WTC11 (cell line): ENCODE data around the gene PSD2. TPM values are rescaled to one million over a fixed set of nuclear protein-coding genes. Genes with fewer than 3 reads are reported as not detected.

Source experiments
- ATAC-seq: fragments of 200-7000 bp; cut with Tn5 transposase; 2 replicates; pipeline ENCODE4 v1.10.0; 2021; ENCODE audit warnings: mild to moderate bottlenecking, moderate library complexity
- CTCF ChIA-PET: fragments of 300-600 bp; sonication (Branson Sonifier 250); formaldehyde crosslinking; loops from one replicate; lab custom pipeline; 2021; ENCODE audit warnings: antibody characterized with exemption; lab: Charles Lee
- POLR2A ChIA-PET: fragments of 350-600 bp; sonication (Branson Sonifier 250); formaldehyde crosslinking; loops from one replicate; lab custom pipeline; 2021; ENCODE audit warnings: antibody characterized with exemption; lab: Charles Lee
- DNase-seq: peaks from one replicate; pipeline ENCODE4 v3.0.0; 2021; ENCODE audit warnings: low spot score
- H3K27ac Mint-ChIP-seq: 2 replicates; pipeline ENCODE4 v1.8.0; 2021; ENCODE audit warnings: mixed read lengths
- H3K27me3 Mint-ChIP-seq: 2 replicates; pipeline ENCODE4 v1.8.0; 2021; ENCODE audit warnings: low read depth, mild to moderate bottlenecking, moderate library complexity, mixed read lengths
- H3K36me3 Mint-ChIP-seq: 2 replicates; pipeline ENCODE4 v1.8.0; 2021; ENCODE audit warnings: mixed read lengths
- H3K4me1 Mint-ChIP-seq: 2 replicates; pipeline ENCODE4 v1.8.0; 2022; ENCODE audit warnings: mixed read lengths
- H3K4me3 Mint-ChIP-seq: 2 replicates; pipeline ENCODE4 v1.8.0; 2021; ENCODE audit warnings: mild to moderate bottlenecking, moderate library complexity, mixed read lengths
- H3K9me3 Mint-ChIP-seq: 2 replicates; pipeline ENCODE4 v1.8.0; 2021; ENCODE audit warnings: mixed read lengths
- AFF4 ChIP-seq: sonication (generic); formaldehyde crosslinking; IDR thresholded peaks from 2 replicates; pipeline ENCODE4 v1.8.1; 2023; ENCODE audit warnings: mild to moderate bottlenecking, missing genetic modification reagents, borderline replicate concordance
- CDX4 ChIP-seq: fragments of 250-450 bp; sonication (Bioruptor Pico); IDR thresholded peaks from 2 replicates; pipeline ENCODE4 v1.9.0; 2021; ENCODE audit warnings: moderate library complexity, mild to moderate bottlenecking, inconsistent platforms, borderline replicate concordance
- CREB1 ChIP-seq: sonication (generic); formaldehyde crosslinking; IDR thresholded peaks from 2 replicates; pipeline ENCODE4 v1.8.0; 2023; ENCODE audit warnings: mild to moderate bottlenecking, missing genetic modification reagents
- E2F1 ChIP-seq: sonication (generic); formaldehyde crosslinking; IDR thresholded peaks from 2 replicates; pipeline ENCODE4 v1.8.0; 2022; ENCODE audit warnings: mild to moderate bottlenecking, missing genetic modification reagents
- EMX1 ChIP-seq: fragments of 250-450 bp; sonication (Bioruptor Pico); IDR thresholded peaks from 2 replicates; pipeline ENCODE4 v1.8.0; 2021; ENCODE audit warnings: mild to moderate bottlenecking
- ESRRA ChIP-seq: sonication (generic); formaldehyde crosslinking; IDR thresholded peaks from 2 replicates; pipeline ENCODE4 v1.8.1; 2022; ENCODE audit warnings: mild to moderate bottlenecking, missing genetic modification reagents, borderline replicate concordance
- FOXJ3 ChIP-seq: sonication (generic); formaldehyde crosslinking; IDR thresholded peaks from 2 replicates; pipeline ENCODE4 v1.9.0; 2021; ENCODE audit warnings: missing genetic modification reagents, mild to moderate bottlenecking, borderline replicate concordance
- HMGA2 ChIP-seq: fragments of 250-450 bp; sonication (Bioruptor Pico); IDR thresholded peaks from 2 replicates; pipeline ENCODE4 v1.4.0; 2021; ENCODE audit warnings: mild to moderate bottlenecking, moderate library complexity
- JAZF1 ChIP-seq: fragments of 250-450 bp; sonication (Bioruptor Pico); IDR thresholded peaks from 2 replicates; pipeline ENCODE4 v1.9.0; 2021; ENCODE audit warnings: moderate library complexity, mild to moderate bottlenecking, inconsistent platforms
- JUN ChIP-seq: sonication (generic); formaldehyde crosslinking; IDR thresholded peaks from 2 replicates; pipeline ENCODE4 v1.8.0; 2023; ENCODE audit warnings: mild to moderate bottlenecking, missing genetic modification reagents
- MLX ChIP-seq: sonication (generic); formaldehyde crosslinking; IDR thresholded peaks from 2 replicates; pipeline ENCODE4 v1.8.1; 2023; ENCODE audit warnings: mild to moderate bottlenecking, missing genetic modification reagents, moderate library complexity
- MYBL2 ChIP-seq: sonication (generic); formaldehyde crosslinking; IDR thresholded peaks from 2 replicates; pipeline ENCODE4 v1.8.1; 2023; ENCODE audit warnings: mild to moderate bottlenecking, moderate library complexity, missing genetic modification reagents
- PRDM15 ChIP-seq: sonication (generic); formaldehyde crosslinking; IDR thresholded peaks from 2 replicates; pipeline ENCODE4 v1.8.0; 2022; ENCODE audit warnings: missing genetic modification reagents
- SMAD4 ChIP-seq: sonication (generic); formaldehyde crosslinking; IDR thresholded peaks from 2 replicates; pipeline ENCODE4 v1.8.0; 2022; ENCODE audit warnings: mild to moderate bottlenecking, missing genetic modification reagents
- TEAD1 ChIP-seq: sonication (generic); formaldehyde crosslinking; IDR thresholded peaks from 2 replicates; pipeline ENCODE4 v1.8.0; 2022; ENCODE audit warnings: mild to moderate bottlenecking, missing genetic modification reagents
- TP53 ChIP-seq: sonication (generic); formaldehyde crosslinking; IDR thresholded peaks from 2 replicates; pipeline ENCODE4 v1.8.1; 2023; ENCODE audit warnings: mild to moderate bottlenecking, missing genetic modification reagents
- USF2 ChIP-seq: sonication (generic); formaldehyde crosslinking; IDR thresholded peaks from 2 replicates; pipeline ENCODE4 v1.8.1; 2023; ENCODE audit warnings: mild to moderate bottlenecking, missing genetic modification reagents, moderate library complexity
- ZBTB21 ChIP-seq: sonication (generic); formaldehyde crosslinking; IDR thresholded peaks from 2 replicates; pipeline ENCODE4 v1.8.1; 2023; ENCODE audit warnings: mild to moderate bottlenecking, missing genetic modification reagents, borderline replicate concordance
- ZNF138 ChIP-seq: sonication (generic); formaldehyde crosslinking; conservative IDR thresholded peaks from 2 replicates; pipeline ENCODE4 v1.8.1; 2022; ENCODE audit warnings: mild to moderate bottlenecking, moderate library complexity, missing genetic modification reagents
- ZNF416 ChIP-seq: fragments of 250-450 bp; sonication (Bioruptor Pico); IDR thresholded peaks from 2 replicates; pipeline ENCODE4 v1.9.0; 2021; ENCODE audit warnings: mild to moderate bottlenecking, inconsistent platforms
- ZNF512 ChIP-seq: sonication (generic); formaldehyde crosslinking; IDR thresholded peaks from 2 replicates; pipeline ENCODE4 v1.8.1; 2022; ENCODE audit warnings: missing genetic modification reagents, borderline replicate concordance
- total RNA-seq: library from RNA; stranded (reverse); gene quantifications from 3 replicates; pipeline ENCODE4 v1.2.3, GENCODE V29; 2021

Gene PSD2
- total RNA-seq, 1 experiment from 2014 or later: 0.57 TPM

GRCh38 chr5:139769477-139769876, 26.1 kb upstream of the PSD2 start (continued):
- TF ChIP-seq ZNF512 (CRISPR knock-in tag): no peak

- Mint-ChIP-seq H3K4me3 (no peak overlapping the region), H3K27ac (no peak overlapping the region), H3K27me3 (peaks cover 41% of the 10 kb centered on the region), H3K4me1 (peaks cover 24% of the 10 kb centered on the region), H3K36me3 (no peaks in the 10 kb centered on the region), H3K9me3 (no peaks in the 10 kb centered on the region)
- ChIA-PET POLR2A (interaction anchor here (0.6 kb wide), 1 partner anchor 403 kb away, joined by 3 read pairs; no protein-coding TSS in a partner anchor), CTCF (interaction anchor here (0.6 to 1.7 kb wide), 5 partner anchors 17 to 198 kb away, joined by 3 to 8 read pairs (median 5); partner anchors contain the start of gene CXXC5)
- ATAC-seq (no peak), DNase-seq (no peak)
- no peak for TF ChIP-seq JUN (CRISPR knock-in tag)
- no peak for TF ChIP-seq ZNF416 (CRISPR knock-in tag)
- no peak for TF ChIP-seq FOXJ3 (CRISPR knock-in tag)
- TF ChIP-seq PRDM15 (CRISPR knock-in tag): no peak
- no peak for TF ChIP-seq CDX4 (CRISPR knock-in tag)
- TF ChIP-seq HMGA2 (CRISPR knock-in tag): no peak
- TF ChIP-seq ESRRA (CRISPR knock-in tag): no peak
- TF ChIP-seq MYBL2 (CRISPR knock-in tag): no peak
- TF ChIP-seq TEAD1 (CRISPR knock-in tag): no peak
- TF ChIP-seq MLX (CRISPR knock-in tag): no peak
- TF ChIP-seq SMAD4 (CRISPR knock-in tag): no peak
- no peak for TF ChIP-seq EMX1 (CRISPR knock-in tag)
- TF ChIP-seq ZBTB21: no peak
- TF ChIP-seq ZNF138: no peak
Observed at GRCh38 chr5:139770722-139771121, 24.9 kb upstream of the PSD2 start.

- Mint-ChIP-seq H3K36me3 (no peaks in the 10 kb centered on the region), H3K27ac (no peak overlapping the region), H3K4me1 (peaks cover 20% of the 10 kb centered on the region), H3K4me3 (no peak overlapping the region), H3K9me3 (no peaks in the 10 kb centered on the region), H3K27me3 (peaks cover 33% of the 10 kb centered on the region)
- DNase-seq: no peak
- no peak for ATAC-seq
- ChIA-PET POLR2A (no interaction called here), CTCF (no interaction called here)
- TF ChIP-seq E2F1 (CRISPR knock-in tag): no peak
- no peak for TF ChIP-seq USF2 (CRISPR knock-in tag)
- no peak for TF ChIP-seq TP53 (CRISPR knock-in tag)
- no peak for TF ChIP-seq JAZF1
- no peak for TF ChIP-seq CREB1
- no peak for TF ChIP-seq AFF4 (CRISPR knock-in tag)
Observed at GRCh38 chr5:139772089-139772791, 23.4 kb upstream of the PSD2 start.
